NCI-H1092 treated with DMSO at 0.1 percent for 48 hours (cell line): ENCODE data around the gene NEB.
"Not testable (repeated sequence)": the region's sequence is repeated elsewhere in the genome, so short reads cannot be mapped to it uniquely, and the experiment has no call there.

Experiments used
- DNase-seq: peaks from one replicate; lab custom pipeline; 2025; lab: John Stamatoyannopoulos, UW

Gene NEB

GRCh38 chr2:151649400-151649799 lies 84.9 kb downstream of the NEB start:
- no peak for DNase-seq

DNA sequence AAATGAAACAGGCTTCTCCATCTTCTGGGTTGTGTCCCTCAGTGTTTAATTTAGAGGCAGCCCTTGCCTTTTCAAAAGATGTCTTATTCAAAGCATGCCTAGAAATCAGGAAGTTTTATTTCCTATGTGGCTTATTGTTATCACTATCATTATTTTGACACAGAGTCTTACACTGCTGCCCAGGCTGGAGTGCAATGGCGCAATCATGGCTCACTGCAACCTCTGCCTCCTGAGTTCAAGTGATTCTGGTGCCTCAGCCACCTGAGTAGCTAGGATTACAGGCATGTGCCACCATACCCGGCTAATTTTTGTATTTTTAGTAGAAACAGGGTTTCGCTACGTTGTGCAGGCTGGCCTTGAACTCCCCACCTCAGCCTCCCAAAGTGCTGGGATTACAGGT lies 87.8 kb downstream of the NEB start:
- DNase-seq = not testable (repeated sequence)

- no peak for DNase-seq
Observed at GRCh38 chr2:151644580-151644979, 89.7 kb downstream of the NEB start.

GRCh38 chr2:151641895-151642294 lies 92.4 kb downstream of the NEB start:
- DNase-seq = not testable (repeated sequence)

GRCh38 chr2:151640087-151640486 lies 94.2 kb downstream of the NEB start:
- DNase-seq = no peak

GRCh38 chr2:151638990-151639389 lies 95.3 kb downstream of the NEB start:
- no peak for DNase-seq

DNA sequence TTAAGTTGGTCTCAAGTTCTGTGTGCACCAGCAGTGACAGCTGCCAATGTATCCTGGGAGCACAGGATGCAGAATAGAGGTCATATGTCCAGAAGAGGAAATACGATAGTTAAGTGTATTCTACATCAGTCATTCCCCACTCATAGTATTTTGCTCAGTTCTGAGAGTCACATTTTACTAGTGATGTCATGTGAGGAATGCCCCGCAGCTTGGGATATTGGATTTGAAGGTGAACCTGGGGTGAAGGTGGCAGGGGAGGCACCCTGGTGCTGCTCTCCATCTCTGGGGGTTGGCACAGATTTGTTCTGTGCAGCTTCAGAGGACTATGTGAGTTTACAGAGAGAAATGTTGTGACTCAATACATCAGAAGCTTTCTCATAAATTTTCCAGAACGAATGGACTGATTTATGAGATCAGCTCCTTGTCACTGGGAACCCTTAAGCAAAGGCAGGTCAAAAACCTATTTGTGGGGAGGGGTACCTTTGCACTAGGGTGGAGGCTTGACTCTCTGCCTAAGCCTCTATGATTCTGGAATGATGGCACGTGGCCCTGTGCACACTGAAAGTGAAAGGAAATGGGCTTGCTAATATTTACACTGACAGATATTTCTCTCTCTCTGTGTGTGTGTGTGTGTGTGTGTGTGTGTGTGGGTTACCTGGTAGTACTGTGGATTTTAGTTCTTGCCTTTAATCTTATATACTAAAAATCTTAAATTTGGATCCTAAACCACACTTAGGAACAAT lies 95.9 kb downstream of the NEB start:
- no peak for DNase-seq

DNA sequence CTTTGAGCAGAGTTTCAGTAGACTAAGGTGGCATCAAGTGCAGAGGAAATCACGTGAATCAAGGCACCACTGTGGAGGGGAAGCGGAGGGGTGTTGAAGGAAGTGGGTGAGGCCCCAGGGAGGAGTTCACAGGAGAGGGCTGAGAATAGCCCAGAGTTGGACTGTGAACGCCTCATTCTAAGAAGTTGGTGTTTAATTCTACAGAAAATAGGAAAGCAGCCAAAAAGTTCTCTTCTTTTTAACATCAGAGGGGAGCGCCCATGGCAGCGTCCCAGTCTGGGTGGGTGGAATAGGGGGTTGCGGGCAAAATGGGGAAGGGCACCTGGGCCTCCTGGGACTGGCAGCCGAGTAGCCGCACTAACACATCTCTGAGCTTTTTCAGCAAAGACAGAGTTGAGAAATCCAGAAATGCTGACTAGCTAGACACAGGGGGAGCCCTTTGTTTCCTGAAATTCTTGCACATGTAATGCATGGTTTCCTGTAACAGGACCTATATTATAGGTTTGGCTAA lies 97.0 kb downstream of the NEB start:
- no peak for DNase-seq

GRCh38 chr2:151634736-151635467 lies 99.4 kb downstream of the NEB start:
- no peak for DNase-seq

- DNase-seq = no peak
Observed at GRCh38 chr2:151632993-151633565, 101.2 kb downstream of the NEB start.

DNA sequence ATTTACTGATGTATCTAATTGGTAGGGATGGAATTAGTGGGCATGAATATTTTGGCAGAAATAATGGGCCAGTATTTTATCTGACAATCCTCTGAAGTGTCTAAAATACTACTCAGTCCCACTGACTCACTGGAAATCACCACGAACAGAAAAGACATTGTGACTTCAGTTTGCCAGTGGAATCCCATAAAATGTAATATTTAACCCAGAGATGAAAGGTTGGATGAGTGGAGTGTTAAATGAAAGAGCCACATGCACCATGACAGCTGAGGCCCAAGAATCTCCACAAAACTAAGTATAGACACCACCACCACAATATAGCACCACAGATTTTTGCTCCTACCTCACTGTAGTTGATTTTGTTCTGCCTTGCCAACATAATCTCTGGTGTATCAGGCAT lies 103.9 kb downstream of the NEB start:
- no peak for DNase-seq

DNA sequence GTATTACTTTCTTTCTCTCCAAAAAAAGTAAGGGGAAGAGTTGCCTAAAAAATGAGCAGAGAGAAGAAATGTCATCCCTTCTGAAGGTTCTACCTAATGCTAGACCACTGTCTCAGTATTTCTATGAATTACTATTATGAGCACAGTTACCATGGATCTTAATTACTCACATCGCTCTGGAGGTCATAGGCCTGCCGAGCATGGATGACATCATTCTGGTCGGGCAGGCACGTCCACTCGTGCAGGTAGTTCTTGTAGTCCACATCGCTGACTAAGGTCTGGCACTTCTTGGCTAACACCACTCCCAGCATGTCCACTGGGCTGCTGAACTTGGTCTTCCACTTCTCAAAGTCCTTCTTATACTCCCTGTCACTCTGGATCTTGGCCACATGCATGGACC lies 106.9 kb downstream of the NEB start:
- DNase-seq = no peak

DNA sequence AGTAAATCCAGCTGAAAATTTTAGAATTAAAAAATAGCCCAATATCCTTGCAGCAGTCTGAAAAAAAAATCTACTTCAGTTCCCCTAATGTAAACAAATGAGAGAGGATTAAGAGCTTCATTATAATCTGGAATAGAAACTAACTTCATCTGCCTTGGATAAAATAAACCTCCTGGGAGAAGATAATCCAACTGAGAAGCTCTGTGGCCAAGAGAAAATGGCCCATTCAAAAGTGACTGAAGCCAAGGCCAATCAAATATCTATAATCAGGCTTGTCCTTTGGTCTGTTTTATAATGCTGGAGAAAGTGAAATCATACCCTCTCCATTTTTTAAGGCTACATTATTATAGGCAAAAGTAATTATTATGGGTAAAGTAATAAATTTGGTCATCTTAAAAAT lies 110.0 kb downstream of the NEB start:
- no peak for DNase-seq

DNA sequence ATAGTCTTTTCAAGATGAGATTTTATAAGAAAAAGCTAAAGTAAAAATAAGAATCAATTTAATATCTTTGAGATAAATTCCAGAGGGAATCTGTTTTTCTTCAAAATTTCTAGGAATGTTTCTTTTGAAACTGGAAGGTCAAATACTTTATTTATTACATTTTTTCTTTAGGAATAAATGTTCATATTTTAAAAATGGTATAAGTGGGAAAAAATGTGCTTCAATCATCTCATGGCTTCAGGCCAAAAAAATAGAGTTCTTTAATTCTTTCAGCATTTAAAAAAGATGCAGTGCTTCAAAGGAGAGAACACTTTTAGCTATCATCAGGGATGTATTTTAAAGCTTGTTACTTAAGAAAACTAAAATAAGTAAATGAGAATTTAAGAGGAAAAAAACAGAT lies 110.6 kb downstream of the NEB start:
- no peak for DNase-seq

DNA sequence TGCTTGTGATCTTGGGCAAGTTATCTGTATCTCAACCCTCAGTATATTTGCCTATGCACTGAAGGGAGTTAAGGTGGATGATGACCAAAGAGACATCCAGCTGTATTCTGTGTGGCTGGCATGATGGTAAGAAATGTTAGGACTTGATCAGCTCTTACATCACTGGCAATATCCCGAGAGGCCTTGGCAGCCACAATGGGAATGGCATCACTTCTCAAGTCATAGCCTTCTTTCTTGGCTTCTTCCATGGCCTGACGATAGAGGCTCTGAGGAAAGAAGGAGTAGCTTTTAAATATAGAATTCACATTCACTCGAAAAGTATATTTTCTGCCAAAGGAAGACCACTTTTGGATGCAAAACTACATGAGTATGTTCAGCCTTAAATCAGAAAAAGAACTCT lies 113.5 kb downstream of the NEB start:
- no peak for DNase-seq

DNA sequence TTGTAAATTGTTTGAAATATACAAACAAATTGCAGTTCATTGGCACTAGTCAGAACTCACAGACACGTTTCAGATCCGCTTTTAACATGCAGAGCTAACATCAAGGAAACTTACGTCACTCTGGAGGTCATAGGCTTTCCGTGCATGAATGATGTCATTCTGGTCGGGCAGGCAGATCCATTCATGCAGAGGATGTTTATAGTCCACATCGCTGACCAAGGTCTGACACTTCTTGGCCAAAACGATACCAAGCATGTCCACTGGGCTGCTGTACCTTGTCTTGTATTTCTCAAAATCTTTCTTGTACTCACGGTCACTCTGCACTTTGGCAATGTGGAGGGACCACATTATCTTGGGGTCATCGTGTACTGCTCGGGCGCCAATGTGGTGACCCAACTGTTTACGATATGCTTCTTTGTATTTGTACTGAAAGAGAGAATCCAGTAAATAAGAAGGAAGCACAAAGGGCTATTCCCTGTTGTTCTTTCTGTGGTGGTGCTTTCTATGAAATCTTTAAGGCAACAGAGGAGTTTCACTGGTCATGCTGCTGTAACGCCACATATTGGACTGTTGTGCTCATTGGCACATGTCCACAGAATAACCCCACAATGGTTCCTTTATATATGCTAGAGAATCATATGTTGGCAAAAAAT lies 114.8 kb downstream of the NEB start:
- no peak for DNase-seq

- no peak for DNase-seq
Observed at GRCh38 chr2:151616760-151617339, 117.4 kb downstream of the NEB start.

DNA sequence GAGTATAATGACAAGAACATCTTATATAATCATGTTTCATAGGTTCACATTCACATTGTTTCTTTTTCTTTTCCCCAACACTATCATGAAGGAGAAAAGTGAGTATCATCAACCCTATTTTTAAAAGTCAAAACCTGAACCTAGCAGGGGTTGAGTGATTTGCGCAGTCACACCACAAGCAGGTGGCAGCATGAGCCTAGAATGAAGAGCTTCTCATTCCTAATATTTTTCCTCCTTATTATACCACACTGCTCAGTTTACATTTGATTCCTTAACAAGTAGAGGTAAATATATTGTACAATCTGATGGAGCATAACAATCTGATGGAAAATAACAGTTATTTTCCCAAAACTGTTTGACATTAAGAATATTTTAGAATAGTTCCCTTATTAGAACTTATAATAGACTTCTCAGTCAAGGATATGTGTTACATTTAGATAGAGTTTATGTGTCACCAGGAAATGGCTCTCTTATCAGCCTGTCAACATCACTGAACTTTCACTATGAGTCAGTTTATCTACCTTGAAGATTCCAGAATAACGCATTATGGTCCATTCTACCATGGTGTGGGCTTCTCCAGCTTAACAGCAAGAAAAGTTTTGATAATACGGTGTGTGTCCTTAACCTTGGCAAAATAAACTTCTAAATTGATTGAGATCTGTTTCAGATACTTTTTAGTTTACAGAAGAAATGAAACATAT lies 119.5 kb downstream of the NEB start:
- no peak for DNase-seq

DNA sequence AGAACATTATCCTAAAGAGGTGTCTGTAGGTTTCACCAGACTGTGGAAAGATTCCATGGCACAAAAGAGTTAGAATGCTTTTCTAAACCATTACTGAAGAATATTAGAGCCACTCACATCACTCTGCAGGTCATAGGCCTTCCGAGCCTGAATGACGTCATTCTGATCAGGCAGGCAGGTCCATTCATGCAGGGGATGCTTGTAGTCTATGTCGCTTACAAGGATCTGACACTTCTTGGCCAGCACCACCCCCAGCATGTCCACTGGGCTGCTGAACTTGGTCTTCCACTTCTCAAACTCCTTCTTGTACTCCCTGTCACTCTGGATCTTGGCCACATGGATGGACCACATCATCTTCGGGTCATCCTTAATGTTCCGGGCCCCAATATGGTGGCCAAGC lies 120.1 kb downstream of the NEB start:
- DNase-seq = no peak

DNA sequence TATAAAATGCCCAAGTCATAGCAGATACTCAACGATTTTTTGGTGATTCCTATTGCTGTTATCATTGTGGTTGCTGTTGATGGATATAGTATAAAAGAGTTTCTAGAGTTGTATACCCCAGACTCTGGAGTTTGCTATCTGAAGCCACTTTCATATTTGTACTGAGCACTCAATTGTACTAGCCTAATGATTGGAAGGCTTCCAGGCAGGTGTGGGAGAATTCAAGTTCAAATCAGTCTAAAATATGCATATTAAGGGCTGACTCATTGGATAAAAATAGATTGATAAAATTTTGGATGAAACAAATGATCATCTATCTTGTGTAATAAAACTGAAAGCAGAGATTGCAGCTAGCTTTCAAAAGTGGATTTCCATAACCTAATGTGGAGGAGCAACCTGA lies 122.9 kb downstream of the NEB start:
- no peak for DNase-seq

- DNase-seq = no peak
Observed at GRCh38 chr2:151610310-151610709, 124.0 kb downstream of the NEB start.

DNA sequence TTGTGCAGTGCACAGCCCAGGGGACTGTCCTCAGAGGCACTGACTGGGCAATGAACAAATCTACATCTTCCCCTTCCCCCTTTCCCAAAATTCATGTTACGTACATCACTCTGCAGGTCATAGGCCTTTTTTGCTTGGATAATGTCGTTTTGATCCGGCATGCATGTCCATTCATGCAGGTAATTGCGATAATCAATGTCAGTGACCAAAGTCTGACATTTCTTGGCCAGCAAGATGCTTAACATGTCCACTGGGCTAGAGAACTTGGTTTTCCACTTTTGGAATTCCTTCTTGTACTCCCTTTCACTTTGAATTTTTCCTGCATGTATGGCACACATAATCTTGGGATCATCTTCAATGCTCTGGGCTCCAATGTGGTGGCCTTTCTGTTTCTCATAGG lies 124.6 kb downstream of the NEB start:
- DNase-seq = no peak
